Transverse colon (tissue), 3 donors: Measurements from ENCODE around the gene ZBTB16.

ENCODE experiments used
- EP300 ChIP-seq: sonication (generic); formaldehyde crosslinking; IDR thresholded peaks from one replicate; pipeline ENCODE4 v1.6.1; 2017; ENCODE audit warnings: antibody characterized with exemption, low read depth
- POLR2A ChIP-seq: fragments of 450-650 bp; IDR thresholded peaks from one replicate; pipeline ENCODE4 v1.6.1; 2016; ENCODE audit warnings: antibody characterized with exemption, mild to moderate bottlenecking, moderate library complexity
- TF ChIP-seq, protein P1 (sequence below), 5 experiments: fragments of 200-600 bp in 3 of 5; fragments of 450-650 bp in 2 of 5; sonication (generic) in 3 of 5; IDR thresholded peaks; 1 replicate in 2 of 5; 2 replicates in 3 of 5; pipeline ENCODE4 v1.5.1; 2016 to 2017; ENCODE audit warnings: antibody characterized with exemption in 5 of 5, inconsistent platforms in 3 of 5, mild to moderate bottlenecking in 2 of 5, moderate library complexity in 1 of 5

DNA sequence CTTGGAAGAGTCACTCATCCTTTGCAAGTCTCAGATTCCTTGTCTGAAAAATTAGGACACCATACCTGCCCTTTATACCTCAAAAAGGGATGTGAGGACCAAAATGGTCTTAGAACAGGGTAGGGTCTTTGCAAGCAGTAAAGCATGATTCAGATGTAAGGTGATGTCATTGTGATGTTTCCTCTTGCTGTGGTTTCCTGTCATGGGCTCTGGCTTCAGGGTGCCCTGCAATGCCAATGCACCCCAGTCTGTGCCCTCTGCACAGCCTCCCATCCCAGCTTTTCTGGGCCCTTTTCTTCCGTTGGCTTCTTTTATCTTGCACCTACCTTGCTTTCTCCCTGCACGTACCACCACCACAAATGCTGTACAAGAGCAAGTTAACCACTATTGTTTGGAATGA is 148.9 kb downstream of the ZBTB16 start:
- TF ChIP-seq, protein P1, sequence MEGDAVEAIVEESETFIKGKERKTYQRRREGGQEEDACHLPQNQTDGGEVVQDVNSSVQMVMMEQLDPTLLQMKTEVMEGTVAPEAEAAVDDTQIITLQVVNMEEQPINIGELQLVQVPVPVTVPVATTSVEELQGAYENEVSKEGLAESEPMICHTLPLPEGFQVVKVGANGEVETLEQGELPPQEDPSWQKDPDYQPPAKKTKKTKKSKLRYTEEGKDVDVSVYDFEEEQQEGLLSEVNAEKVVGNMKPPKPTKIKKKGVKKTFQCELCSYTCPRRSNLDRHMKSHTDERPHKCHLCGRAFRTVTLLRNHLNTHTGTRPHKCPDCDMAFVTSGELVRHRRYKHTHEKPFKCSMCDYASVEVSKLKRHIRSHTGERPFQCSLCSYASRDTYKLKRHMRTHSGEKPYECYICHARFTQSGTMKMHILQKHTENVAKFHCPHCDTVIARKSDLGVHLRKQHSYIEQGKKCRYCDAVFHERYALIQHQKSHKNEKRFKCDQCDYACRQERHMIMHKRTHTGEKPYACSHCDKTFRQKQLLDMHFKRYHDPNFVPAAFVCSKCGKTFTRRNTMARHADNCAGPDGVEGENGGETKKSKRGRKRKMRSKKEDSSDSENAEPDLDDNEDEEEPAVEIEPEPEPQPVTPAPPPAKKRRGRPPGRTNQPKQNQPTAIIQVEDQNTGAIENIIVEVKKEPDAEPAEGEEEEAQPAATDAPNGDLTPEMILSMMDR (IDR thresholded peaks at IDR 0.05), result no peak
- TF ChIP-seq EP300 (no peak), POLR2A (no peak)
